Stimulated activated CD4-positive, alpha-beta T cell treated with anti-CD3 and anti-CD28 coated beads, Interleukin-4, amount 100 ng/mL, for 48 hours (primary cell): ENCODE results near the gene TNFSF4.
"Not testable (repeated sequence)": the region's sequence is repeated elsewhere in the genome, so short reads cannot be mapped to it uniquely, and the experiment has no call there.

ENCODE experiments used
- DNase-seq, 2 donors: peaks; one replicate each; pipeline ENCODE4 v3.0.0-alpha.2; 2020; ENCODE audit warnings: low read depth in 2 of 2

TNFSF4 gene, protein sequence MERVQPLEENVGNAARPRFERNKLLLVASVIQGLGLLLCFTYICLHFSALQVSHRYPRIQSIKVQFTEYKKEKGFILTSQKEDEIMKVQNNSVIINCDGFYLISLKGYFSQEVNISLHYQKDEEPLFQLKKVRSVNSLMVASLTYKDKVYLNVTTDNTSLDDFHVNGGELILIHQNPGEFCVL

DNA sequence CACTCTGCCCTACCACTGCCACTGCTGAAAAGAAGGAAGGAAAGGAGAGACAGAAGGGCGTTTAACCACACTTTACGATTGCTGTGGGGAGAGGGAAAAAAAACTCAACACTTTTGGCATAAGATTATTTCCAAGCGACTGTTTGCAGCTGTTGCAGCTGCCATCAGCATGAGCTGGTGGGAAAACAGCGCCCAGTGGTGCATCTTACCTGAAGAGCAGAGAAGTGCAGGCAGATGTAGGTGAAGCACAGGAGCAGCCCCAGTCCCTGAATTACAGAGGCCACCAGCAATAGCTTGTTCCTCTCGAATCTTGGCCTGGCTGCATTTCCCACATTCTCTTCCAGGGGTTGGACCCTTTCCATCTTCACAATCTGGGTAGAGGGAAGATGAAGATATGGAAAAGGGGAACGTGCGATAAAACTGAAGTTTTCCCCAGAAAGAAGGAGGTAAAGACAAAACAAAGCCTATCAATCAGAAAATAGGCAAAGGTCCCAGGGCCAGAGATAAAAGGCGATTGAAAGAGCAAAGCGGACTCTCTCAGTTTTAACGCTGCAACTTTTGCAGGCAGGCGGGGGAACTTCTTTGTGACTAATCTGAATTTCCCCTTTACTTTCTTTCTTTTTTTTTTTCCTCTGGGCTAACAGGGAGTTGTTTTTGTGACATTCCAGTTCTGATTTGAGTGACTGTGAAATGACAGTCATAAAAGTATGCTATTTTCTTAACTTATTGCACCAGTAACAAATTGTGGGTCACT, at the start of gene TNFSF4:
TSS of gene TNFSF4 (minus strand) at position 516 of the 753 bp plus-strand sequence. CDS start at position 361, 155 bp downstream.
- peak in 1 of 2 donors; percentile 7 for DNase-seq

DNA sequence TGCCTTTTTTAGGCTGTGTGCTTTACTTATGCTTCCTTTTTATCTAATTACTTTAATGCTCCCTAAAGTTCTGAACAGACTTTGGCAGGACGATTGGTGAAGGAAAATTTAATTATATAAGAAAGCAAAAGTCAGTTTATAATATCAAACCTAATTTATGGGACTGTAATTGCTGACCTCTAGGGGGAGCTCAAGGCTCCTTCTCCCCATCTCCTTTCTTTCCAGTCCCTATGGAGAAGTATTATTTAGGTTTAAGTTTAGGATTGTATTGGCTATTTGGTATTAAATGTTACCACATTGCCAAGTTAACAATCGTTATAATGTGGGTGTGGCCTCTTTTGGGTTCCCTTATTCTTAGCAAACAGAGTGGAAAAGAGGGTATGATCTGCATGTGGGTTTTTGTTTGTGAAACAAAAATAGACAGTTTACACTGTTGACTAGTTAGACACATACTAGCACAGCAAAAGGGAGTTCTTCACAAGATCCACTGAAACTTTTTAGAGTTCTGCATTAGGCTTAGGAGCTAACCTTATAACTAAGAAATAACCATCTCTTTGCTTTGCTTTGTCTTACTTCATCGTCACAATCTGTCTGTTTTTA, 48.2 kb upstream of the TNFSF4 start:
- DNase-seq, result no peak

DNA sequence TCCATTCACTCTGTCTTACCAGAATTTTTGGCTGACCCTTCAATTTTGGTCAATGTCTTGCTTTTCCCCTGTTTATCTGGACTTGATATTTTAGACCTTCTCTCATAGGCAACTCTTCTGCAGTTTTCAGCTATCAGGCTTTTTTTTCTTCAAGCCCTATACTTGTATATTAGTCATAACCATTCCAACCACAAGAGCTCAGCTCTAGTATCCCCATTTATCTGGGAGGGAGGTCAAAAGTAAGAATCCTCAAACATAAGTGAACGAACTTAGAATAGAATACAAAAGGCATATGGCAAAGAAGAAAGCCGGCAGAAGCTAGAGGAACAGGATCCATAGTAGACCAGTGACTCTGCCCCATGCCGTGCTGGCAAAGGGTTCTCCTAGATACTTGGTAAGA, 45.9 kb upstream of the TNFSF4 start:
- DNase-seq, result no peak

DNA sequence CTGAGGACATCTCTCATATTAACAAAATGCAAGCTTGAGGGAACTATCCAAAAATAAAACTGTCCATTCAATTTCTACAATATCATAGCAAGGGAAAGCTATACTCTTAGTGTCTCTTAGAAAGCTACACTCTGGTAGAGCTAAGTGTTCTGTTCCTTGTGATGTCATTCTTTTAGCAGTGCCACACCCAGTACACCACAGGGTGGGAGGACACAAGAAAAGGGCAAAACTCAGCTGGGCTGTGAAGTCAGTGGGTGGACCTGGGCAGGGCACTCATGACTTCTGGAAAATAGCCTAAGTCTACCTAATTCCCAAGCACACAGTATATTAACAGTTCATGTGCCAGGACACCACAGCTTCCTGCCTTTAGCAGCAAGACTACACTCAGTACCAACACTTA, 42.2 kb upstream of the TNFSF4 start:
- DNase-seq, result no peak

DNA sequence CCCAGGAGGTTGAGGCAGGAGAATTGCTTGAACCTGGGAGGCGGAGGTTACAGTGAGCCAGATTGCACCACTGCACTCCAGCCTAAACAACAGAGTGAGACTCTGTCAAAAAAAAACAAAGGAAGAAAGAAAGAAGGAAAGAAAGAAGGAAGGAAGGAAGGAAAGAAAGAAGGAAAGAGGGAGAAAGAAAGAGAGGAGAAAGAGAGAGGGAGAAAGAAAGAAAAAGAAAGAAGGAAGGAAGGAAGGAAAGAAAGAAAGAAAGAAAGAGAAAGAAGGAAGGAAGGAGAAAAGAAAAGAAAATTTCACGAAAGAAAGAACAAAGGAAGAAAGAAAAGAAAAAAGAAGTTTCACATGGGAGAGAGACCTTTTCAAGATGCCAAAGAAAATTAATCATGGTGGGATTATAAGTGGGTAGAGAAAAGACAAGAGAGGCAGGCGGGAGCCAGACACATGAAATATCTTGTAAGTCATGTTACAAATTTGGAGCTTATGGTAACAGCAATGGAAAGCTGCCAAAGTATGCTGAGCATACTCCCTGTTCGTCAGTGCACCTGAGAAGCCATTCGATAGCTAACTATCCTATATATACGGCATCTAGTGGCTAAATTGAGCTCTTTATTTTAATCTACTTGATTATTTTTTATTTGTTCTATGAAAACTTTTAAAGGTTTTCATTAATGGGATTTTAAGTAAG, 41.3 kb upstream of the TNFSF4 start:
- no peak for DNase-seq

DNA sequence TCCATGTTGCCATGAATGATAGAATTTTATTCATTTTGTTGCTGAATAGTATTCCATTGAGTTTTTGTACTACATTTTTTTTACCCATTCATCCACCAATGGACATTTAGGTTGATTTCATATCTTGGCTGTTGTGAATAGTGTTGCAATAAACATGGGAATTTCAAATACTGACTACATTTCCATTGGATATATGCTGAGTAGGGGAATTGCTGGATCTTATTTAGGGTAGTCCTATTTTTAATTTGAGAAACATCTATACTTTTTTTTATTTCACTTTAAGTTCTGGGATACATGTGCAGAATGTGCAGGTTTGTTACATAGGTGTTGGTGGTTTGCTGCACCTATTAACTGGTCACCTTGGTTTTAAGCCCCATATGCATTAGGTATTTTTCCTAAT, 38.8 kb upstream of the TNFSF4 start:
- DNase-seq, result no peak

DNA sequence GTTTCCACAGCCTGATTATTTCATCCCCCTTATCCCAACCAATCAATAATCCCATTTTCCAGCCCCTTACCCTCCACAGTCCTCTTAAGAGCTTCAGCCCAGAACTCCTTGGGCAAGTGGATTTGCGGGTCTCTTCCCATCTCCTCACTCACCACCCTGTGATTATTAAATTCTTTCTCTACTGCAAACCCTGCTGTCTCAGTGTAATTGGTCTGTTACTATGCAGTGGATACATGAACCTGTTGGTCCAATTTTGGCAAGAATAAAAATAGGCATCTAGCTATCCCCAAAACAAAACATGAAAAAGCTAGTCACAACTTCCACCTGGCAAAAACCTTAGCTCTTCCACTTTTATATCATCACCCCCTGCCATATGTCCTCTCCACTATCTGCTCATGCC, 36.2 kb upstream of the TNFSF4 start:
- DNase-seq, result no peak

DNA sequence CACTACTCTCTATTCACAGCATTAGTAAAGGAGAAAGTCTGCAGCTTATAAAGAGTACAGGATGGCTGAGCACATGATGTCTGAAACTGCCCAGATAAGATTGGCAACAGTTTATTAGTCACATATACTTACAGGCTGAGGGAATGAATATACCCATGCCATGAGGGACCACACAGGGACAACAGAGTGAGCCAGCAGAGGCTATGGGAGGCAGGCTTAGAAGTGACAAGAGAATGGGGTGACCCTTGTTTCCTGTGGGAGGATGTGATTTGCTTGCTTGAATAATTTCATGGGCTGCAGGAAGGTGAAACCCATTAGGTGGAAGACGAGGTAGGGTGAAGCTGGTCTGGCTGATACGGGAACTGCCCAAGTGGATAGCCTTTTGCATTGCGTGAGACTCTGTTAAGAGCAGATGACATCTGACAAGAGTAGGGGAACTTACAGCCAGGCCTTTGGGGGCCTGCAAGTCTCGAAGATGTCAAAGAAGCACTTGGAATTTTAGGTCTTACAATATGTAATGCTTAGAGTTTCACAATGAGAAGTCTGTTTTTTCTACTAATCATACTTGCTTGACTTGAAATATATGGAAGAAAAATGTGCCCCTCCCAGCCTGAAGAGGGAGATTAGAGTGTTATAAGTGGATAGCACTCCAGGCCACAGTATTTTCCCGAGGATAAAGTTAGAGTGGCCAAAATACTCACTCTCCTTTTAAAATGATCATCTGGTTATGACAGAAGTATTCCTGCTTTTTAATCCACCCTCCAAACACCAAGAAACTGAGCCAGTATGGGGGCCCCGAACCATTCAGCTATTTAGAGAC, 34.6 kb upstream of the TNFSF4 start:
- no peak for DNase-seq

DNA sequence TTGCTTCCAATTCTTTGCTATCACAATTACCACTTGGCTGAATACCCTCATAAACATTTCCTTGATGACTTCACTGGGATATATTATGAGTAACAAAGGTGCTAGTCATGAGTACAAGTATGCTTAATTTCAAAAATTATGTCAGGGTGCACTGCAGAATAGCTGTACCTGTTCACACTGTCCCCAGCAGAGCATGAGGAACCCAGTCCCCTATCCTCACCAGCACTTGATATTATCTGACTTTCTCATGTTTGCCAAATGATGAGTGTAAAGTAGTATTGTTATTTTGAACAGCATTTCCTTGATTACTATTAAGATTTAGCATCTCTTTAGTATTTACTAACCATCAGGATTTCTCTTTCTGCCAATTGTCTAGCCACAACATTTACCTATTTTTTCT, 33.5 kb upstream of the TNFSF4 start:
- no peak for DNase-seq

DNA sequence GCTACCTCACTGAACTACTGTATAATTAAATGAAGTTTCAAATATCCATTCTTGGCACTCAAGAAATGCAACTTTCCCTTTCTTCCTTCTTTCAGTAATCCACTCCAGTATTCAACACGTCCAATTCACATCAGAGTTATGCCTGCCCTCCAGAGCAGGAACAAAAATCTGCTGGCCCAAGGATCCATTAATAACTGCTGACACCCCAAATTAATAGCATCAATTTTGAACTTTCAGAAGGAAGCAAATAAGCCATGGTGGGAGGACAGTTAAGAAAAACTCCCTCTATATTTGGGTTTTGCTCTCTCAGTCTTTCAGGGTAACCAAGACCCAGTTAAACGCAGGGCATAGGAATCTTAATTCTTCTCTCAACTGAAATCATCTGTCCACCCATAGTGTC, 31.9 kb upstream of the TNFSF4 start:
- no peak for DNase-seq

DNA sequence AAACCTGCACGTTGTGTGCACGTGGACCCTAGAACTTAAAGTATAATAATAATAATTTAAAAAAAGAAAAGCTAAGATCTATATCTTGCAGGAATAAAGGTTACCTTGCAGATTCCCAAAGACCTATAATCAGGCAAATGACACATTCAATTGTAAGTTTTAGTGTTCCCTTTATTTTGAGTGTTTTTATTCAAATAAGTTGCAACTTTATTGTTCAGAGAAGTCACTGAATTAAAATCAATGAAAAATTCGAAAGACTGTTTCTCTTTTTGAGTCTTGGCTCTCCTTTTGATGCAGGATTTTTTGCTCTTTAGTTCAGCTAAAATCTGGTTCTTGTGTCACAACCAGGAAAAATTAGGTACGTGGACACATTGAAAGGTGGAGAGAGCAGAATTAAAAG, 27.8 kb upstream of the TNFSF4 start:
- DNase-seq, result no peak

DNA sequence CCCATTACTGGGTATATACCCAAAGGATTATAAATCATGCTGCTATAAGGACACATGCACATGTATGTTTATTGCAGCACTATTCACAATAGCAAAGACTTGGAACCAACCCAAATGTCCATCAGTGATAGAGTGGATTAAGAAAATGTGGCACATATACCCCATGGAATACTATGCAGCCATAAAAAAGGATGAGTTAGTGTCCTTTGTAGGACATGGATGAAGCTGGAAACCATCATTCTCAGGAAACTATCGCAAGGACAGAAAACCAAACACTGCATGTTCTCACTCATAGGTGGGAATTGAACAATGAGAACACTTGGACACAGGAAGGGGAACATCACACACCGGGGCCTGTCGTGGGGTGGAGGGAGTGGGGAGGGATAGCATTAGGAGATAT, 27.3 kb upstream of the TNFSF4 start:
- not testable (repeated sequence) for DNase-seq

DNA sequence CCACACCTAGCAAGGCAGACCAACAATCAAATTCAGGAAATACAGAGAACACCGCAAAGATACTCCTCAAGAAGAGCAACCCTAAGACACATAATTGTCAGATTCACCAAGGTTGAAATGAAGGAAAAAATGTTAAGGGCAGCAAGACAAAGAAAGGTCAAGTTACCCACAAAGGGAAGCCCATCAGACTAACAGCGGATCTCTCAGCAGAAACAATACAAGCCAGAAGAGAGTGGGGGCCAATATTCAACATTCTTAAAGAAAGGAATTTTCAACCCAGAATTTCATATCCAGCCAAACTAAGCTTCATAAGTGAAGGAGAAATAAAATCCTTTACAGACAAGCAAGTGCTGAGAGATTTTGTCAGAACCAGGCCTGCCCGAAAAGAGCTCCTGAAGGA, 21.9 kb upstream of the TNFSF4 start:
- not testable (repeated sequence) for DNase-seq

DNA sequence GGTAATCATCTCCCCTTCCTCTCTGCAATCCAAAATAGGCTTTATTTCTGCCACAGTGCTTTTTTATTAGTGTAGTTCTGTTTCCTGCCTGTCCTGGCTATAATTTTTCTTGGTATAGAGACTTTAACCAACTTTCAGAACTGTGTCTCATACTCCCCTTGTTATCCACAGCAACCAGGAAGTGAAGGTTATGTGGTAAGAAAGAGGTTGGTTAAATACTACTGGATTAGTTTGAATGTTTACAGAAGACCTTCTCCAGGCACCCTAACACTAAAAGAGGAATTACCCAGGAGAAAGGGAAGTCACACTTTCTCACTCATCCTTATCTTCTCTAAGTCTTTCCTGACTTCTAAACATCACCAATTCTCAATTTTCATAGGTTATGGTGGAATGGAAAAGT, 17.8 kb upstream of the TNFSF4 start:
- no peak for DNase-seq

DNA sequence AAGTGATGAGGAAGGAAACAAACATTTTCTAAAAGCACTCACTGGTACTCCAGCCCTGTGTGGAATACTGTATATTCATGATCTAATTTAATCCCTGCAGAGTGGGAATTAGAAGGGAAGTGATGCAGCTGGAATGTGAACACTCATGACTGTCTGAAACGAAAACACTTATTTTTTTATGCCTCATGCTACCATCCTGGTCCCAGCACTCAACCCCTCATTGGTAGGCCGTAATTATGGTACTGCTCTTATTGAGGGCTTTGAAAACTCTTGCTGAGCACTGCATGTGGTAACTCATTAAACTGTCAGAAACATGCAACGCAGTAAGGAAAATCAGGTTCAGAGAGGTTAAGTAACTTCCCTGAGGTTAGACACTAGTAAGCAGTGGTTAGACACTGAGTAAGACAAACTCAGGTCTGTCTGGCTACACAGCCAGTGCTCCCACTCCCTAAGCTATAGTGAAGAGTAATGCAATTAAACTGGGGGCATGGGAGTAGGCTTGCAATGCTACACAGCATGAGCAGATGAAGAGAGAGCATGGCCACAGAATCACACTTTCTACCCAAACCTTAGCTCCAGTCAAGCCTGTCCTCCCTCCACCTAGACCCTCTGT, 17.3 kb upstream of the TNFSF4 start:
- DNase-seq, result no peak

DNA sequence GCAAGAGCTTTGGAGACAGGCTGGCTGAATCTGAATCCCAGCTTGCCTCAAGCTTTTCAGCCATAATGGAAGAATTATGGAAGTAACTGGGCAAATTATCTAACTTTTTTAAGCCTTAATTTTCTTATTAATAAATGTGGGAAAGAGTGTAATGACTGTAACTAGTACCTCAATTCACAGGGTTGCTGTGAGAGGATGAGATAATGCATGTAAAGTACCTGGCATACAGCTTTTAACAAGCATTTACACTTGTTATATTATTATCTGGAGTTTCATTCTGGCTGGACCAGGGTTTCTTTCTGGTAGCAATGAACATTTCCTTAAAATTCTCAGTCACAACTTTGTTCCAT, 15.9 kb upstream of the TNFSF4 start:
- no peak for DNase-seq

DNA sequence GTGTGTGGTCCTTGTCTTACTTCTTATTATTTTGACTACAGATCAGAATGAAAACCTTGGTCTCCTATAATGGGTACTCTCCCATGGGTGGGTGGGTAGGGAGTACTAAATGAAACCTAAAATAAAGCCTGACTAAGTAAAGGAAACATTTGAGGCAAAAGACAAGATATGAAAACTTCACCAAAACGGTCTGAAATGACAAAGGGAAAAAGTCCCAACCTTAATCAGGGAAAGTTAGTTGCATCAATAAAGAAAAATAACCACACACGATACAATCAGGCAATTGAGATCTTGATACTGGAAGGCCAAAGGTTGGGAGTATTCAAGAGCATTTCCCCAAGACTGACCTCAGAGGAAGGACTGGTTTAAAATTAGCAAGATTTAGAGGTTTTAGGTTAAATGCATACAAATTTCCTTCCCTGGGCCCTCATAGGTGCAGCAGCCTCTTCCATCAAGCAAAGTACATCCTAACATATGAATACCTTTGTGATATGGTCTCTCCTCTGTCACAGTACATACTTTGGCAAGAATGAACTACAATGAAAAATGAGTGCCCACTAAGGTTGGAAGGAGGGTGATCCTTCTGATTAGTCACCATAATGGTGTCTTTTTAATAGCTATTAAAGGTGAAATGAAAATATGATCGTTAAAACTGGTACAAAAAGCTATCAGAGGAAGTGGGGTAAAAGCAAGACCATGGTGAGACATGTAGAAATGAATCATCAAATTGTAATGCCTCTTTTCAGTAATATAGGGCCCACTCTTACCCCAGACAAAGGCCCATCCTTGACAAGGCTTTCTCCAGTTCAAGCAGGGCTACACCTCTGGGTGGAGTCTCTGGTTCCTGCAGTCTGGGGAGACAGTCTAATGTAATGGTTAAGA, 15.3 kb upstream of the TNFSF4 start:
- no peak for DNase-seq

DNA sequence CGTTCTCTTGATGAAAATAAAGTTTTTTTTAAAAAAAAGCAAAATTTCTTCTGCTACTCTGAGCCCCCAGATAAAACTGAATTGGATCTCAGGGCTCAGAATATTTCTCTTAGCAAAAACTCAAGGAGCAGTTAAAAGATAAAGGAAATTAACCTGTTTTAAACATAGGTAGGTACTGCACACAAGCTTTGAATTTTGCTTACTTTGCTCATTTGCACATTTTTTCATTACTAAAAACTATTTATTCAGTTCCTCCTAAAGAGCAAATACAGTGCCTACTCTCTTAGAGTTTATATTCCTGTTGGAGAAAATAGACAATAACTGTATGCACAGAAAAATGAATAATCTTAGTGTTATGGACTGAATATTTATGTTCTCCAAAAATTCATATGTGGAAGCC, 13.0 kb upstream of the TNFSF4 start:
- DNase-seq, result no peak

DNA sequence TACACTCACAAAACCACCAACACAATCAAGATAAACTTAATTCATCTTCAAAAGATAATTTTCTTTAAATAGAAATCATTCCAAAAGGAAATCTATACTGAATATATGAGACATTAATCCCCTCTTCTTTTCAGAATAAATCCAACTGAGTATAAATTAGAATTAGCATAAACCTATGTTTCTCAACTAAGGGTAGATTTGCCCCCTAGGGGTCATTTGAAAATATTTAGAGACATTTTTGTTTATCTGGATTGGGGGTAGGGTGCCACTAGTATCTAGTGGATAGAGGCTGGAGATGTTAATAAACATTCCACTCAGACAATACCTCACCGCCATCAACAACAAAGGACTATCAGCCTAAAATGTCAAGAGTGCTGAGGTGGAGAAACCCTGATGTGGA, 6.5 kb upstream of the TNFSF4 start:
- DNase-seq, result no peak

DNA sequence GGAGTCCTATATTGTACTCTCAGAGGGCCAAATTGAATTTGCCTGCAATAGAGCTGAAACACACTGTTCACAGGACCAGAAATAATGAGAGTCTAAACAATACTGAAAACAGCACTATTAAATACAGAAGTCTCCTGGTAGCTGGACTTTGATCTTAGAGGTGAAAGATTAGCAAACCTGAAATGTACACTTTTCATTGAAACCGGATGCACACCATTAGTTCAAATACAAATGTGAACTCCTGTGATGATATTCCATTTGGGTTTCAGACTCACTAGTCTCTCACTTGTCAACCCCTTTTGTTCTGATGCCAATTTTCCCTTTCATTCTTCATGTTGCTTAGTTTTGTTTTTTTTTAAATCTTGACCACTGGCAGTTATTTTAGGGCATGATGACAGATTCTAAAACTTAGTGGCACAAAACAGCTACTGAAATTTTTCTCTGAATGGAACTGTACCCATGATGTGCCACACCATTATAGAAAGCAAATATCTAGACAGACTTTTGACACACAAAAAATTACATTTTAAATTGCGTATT, 5.9 kb upstream of the TNFSF4 start:
- no peak for DNase-seq
